Left hindlimb (tissue), 1 donor: Measurements from ENCODE around the gene GPANK1.
A peak's percentile ranks its signal among the peaks of the same experiment; 100 is the strongest.

ENCODE experiments used
- DNase-seq: peaks from one replicate; pipeline ENCODE4 v3.0.0-alpha.2; 2018

The GPANK1 gene

GRCh38 chr6:31661262-31662123 is 3.3 kb downstream of the GPANK1 start:
- no peak for DNase-seq

GRCh38 chr6:31660381-31661261 is 4.2 kb downstream of the GPANK1 start, which contains the start of gene C6orf47:
TSS of gene C6orf47 (minus strand) at chr6:31660778. CDS start at chr6:31659947, 831 bp downstream.
- DNase-seq: peak; percentile 92

GRCh38 chr6:31659649-31660380 is 5.0 kb downstream of the GPANK1 start:
- no peak for DNase-seq

GRCh38 chr6:31658983-31659648 is 5.7 kb downstream of the GPANK1 start:
- no peak for DNase-seq

- DNase-seq: no peak
Measured at GRCh38 chr6:31658158-31658688, 6.6 kb downstream of the GPANK1 start.

GRCh38 chr6:31657406-31658157 is 7.2 kb downstream of the GPANK1 start:
- DNase-seq: no peak

- no peak for DNase-seq
Measured at GRCh38 chr6:31655349-31656237, 9.2 kb downstream of the GPANK1 start, which contains the start of gene APOM. TSS of gene APOM (plus strand) at chr6:31655894. CDS start at chr6:31655967, 73 bp downstream.

GRCh38 chr6:31654574-31655348 is 10.0 kb downstream of the GPANK1 start:
- no peak for DNase-seq

GRCh38 chr6:31652925-31653724 is 11.7 kb downstream of the GPANK1 start:
- no peak for DNase-seq

- no peak for DNase-seq
Measured at GRCh38 chr6:31651602-31652191, 13.1 kb downstream of the GPANK1 start.

GRCh38 chr6:31645325-31645724 is 19.5 kb downstream of the GPANK1 start:
- DNase-seq: no peak

GRCh38 chr6:31643818-31644454 is 20.9 kb downstream of the GPANK1 start:
- no peak for DNase-seq

GRCh38 chr6:31642798-31643570 is 21.8 kb downstream of the GPANK1 start:
- DNase-seq: no peak

- no peak for DNase-seq
Measured at GRCh38 chr6:31641370-31641769, 23.4 kb downstream of the GPANK1 start.

GRCh38 chr6:31640612-31641011 is 24.2 kb downstream of the GPANK1 start:
- DNase-seq: no peak

GRCh38 chr6:31639449-31639861 is 25.3 kb downstream of the GPANK1 start:
- DNase-seq: no peak

GRCh38 chr6:31639043-31639442 is 25.8 kb downstream of the GPANK1 start:
- DNase-seq: no peak
